ENCODE results near the gene CRISPLD2.

The CRISPLD2 gene

DNA sequence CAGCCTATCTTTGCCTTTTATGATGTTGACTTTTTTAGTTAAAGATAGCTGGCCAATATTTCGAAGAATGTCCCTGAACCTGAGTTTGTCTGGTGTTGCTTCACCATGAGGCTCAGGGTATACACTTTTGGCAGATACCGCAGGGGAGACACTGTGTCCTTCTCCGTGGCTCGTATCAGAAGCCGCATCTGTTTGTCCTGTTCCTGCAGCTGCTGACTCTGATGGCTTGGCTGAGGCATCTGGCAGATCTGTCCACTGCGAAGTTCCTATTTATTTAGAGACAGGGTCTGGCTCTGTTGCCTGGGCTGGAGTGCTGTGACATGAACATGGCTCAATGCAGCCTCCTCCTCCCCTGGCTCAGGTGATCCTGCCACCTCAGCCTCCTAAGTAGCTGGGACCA lies 93.5 kb downstream of the CRISPLD2 start:
- peak; percentile 64 for DNase-seq (ENCODE audit: low read depth)

DNA sequence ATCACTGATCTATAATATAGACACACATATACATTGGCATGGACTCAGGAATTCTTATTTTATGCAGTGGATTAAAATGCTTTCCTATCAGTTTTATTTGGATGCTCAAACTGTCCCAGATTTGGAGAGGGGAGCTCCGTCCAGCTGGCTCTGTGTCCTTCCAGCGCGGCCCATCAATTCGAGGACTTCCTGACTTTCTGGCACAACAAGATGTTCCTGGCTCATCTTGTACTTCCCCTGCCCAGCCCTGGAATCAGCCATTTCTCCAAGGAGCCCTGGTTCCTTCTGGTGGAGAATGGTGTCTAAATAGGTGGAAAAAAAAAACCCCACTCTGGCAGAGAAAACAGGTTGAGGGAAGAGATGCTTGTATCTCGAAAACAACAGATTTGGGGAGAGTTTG lies 94.5 kb downstream of the CRISPLD2 start:
- DNase-seq (ENCODE audit: low read depth) = no peak

DNA sequence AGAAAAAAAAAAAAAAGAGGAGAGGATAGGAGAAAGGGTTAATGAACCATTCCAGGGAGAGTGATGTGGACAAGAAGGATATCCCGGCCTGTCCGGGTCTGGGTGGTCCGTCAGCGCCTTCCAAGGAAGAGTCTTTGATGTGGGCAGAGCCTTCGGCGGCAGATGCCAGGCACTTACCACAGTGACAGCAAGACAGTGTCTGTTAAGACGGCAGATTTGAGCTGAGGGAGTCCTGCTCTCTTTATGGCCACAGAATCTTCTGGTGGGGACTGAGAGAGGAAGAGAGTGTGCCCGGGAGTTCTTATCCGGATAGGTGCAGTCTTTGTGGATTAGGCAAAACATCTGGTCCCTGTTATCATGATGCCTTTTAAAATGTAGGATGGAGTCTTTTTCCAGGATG lies 96.4 kb downstream of the CRISPLD2 start:
- no peak for DNase-seq (ENCODE audit: low read depth)

DNA sequence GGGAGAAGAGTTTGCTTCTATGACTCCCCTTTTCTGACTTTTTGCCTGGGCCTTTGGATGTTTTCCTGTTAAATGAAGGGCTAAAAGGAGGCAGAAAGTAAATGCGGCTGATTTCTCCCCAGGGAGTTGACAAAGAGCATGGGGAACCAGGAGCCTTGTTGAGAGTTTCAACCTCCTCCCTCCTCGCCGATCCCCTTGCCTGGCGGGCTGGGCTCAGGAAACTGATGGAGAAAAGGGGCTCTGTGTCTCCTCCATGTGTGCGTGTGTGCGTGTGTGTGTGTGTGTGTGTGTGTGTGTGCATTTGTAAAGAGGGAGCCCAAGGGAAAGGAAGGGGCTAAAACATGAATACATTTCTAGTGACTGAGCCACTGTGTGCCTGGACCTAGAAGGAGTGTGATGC lies 97.1 kb downstream of the CRISPLD2 start:
- DNase-seq (ENCODE audit: low read depth) = no peak

DNA sequence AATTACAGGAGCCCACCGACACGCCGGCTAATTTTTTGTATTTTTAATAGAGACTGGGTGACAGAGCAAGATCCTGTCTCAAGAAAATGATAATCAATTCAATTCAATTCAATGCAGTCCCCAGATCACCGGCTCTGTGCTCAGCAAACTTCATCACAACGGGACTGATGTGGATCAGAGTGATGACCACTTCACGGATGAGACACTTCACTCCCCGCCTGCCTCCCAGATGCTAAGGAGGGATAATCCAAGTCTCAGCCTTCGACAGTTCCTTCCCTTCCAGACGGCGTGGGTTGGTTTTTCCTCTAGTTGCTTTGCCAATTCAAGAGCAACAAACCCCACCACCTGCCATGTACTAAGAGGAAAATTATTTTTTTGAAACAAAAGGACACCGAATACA lies 97.7 kb downstream of the CRISPLD2 start:
- no peak for DNase-seq (ENCODE audit: low read depth)

DNA sequence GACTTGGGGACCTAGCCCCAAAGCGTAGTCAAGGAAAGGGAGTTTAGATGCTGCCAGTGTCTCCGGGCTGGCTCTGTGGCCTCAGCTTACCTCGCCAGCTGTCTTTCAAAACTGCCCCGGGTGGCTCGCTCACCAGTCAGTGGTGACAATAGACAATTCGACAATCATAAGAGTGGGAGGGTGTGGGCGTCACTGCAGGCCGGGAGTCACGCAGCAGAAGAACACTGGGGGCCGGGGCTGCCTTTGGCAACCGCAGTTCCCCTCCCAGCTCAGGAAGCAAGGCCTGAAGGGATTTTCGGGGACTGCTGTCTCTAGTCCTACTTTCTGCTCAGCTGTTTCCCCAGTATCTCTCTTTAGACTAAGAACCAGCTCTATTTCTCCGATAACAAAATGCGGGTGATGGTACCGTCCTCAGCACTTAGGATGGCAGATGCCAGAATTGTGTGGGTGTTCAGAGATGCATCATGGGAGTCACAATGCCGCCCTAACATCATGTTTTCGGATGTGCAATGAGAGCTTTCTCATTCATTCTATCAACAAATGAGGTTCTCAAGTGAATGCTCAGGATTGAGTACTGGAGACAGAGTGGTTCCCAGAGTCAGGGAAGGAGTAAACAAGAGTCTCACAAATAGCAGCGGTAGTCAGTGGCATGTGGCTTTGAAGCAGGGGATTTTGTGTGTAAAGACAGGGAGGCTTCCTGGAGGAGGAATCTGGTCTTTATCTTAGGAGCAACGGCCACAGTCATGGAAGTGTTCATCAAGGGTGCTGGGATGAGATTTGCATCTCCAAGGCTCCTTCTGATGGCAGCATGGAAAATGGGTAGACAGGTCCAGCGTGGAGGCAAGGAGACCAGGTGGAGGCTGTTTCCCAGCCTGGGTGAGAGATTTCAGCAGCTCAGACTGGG lies 98.5 kb downstream of the CRISPLD2 start:
- DNase-seq (ENCODE audit: low read depth) = no peak

DNA sequence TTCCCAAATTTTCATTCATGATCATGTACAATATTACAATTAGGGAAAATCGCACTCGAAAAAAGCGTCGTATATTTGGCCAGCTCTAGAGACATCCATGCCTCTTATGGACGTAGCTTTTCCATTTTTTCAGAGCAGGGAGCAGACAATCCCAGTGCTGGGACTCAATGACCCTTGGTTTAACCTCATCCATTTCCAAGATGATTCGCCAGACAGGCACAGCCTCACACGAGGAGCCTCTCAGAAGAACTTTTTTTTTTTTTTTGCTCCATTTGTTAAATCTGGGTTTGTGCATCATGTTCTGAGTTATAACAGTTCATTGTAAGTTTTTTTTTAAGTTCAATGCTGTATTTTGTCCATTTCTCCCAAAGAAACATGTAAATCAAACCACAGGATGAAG lies 99.5 kb downstream of the CRISPLD2 start:
- no peak for DNase-seq (ENCODE audit: low read depth)

DNA sequence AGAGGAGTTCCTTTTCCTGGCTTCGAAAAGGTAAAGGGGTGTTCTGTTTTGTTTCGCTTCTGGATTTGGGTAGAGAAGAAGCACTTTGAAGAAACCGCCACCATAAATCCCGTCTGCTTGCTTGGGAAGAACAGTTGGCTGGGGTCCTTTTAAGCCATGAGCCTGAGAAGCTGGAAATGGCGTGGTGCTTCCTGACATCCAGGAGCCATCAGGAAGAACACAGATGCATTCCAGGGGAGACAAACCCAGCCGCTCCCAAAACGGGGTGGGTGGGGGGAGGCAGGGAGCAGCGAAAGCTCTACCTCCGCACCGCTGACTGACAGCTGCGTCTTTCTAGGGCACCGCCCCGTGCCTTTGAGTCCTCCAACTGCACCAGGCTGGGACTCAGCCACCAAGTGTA lies 99.9 kb downstream of the CRISPLD2 start:
- no peak for DNase-seq (ENCODE audit: low read depth)

DNA sequence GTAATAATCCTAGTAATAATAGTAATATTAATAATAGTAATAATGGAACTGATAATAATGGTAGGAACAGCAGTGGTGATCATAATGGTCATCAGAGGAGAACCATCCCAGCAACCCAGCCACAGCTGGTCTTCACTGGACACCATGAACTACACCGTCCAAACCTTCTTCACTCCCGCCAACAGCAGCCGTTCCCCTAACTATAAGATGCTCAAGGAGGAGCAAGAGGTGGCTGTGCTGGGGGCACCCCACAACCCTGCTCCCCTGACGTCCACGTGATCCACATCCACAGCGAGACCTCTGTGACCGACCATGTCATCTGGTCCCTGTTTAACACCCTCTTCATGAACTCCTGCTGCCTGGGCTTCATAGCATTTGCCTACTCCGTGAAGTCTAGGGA lies 100.5 kb downstream of the CRISPLD2 start:
- no peak for DNase-seq (ENCODE audit: low read depth)

DNA sequence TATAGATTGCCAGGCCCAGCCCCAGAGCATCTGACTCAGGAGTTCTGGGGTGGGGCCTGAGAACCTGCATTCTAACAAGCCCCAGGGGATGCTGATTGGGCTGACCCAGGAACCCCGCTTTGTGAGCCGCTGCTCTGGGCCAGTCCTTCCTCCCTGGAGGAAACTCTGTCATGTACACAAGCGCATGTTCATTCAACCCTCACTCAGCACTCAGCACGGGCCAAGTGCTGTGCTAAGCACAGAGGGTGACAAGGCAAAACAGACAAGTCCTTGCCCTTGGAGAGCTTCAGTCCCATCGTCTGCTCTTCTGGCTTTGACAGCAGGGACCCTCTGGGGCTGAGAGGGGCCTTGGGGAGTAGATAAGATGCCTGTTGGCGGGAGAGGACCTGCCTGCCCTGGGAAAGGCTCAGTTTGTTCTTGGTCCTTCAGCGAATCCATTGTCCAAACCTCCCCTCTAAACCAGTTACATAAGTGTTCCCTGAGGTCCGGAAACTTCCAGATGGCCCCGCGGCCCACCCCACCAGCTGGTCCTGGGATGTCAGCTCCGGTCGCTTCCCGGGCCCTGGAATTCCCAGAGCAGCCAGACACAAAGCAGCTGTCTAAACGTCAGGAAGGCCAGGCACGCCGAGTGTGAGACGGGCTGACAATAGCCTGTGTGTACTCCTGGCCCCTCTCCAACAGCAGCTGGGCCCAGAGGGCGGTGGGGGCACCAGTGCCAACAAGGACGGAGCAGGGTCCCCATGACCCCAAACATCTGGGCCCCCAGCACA lies 102.8 kb downstream of the CRISPLD2 start:
- no peak for DNase-seq (ENCODE audit: low read depth)

DNA sequence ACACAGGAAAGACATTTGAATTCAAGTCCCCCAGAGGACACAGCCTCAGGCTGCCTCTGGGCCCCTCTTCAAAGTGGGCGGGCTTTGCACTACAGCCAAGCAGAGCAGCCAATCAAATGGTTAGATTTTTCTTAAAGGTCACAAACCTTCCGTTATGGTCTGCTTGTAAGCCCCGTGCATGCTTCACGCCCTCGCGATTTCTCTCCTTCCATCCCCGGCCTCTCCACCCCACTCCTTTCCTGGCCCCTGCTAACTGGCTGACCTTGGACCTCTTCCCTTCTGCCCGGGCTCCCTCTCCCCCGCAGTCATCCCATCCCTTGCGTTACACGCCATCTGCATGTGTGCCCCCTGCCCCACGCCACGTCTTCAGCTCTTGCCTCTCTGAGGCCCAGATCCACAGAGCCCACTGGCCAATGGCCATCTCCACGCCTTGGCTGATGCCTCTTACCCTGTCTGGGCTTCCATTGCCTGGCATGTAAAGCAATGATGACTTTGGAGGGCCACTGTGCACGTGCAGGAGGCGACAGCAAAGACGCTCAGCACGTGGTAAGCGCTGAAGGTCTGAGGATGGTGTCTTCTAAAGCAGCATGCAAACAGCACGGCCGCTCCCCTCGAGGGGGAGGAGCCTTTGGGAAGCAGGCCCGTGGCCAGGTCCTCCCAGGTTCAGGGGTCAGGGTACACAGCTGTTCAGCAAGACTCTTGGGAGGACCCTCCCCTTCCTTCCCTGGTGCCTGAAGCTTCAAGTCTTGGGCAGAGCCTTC lies 104.7 kb downstream of the CRISPLD2 start:
- DNase-seq (ENCODE audit: low read depth) = no peak

DNA sequence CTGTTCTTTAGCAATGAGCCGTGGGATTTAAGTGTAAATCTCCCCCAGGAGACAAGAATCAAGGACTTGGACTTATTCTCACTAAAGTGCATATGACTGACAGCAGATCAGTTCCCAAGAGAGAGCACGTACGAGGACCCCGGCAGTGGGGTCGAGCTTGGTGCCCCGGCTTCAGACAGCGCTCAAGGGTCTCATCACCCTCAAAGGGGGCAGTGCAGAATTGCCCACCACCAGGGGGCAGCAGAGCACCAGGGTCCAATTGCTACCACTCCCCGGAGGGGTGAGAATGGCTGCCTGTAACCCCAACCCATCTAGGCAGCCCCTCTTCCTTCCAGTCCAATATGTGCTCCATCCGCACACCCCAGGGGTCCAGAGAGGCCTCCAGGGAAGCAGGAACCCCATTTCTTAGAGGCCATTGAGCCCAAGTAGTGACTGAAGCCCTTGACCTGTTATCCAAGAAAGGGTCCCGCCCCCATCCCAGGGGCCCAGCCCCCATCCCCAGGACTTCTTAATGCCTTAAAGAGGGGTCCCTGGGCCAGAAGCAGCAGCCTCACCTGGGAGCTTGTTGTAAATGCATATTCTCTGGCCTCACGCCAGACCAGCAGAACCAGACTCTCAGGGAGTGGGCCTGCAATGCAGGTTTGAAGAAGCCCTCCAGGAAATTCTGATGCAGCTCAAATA lies 105.4 kb downstream of the CRISPLD2 start:
- DNase-seq (ENCODE audit: low read depth) = no peak

DNA sequence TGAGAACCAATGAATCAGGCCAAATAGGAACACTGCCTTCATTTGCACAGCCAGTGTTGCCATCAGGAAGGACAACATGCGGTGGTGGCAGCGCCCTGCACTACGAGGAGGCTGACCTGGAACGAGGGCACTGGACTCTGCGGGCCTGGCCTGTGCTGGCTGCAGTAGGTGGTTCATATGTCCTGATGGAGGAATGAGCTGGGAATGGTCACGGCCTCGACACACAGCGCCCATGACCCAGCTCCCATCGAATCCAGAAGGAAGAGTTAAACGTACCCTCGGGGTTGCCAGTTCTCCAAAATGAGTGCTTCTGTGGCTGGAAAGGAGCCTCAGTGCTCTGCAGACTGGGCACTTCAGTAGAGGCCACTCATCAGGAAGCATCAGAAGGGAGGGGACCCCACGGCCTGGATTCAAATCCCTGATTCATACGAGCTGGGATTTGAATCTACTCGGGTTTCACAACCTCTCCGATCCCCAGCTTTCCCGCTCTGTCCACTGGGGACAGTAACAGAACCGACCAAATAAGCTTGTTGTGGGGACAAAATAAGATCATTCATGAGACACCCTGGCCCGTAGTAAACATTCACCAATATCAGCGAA lies 106.1 kb downstream of the CRISPLD2 start:
- no peak for DNase-seq (ENCODE audit: low read depth)

DNA sequence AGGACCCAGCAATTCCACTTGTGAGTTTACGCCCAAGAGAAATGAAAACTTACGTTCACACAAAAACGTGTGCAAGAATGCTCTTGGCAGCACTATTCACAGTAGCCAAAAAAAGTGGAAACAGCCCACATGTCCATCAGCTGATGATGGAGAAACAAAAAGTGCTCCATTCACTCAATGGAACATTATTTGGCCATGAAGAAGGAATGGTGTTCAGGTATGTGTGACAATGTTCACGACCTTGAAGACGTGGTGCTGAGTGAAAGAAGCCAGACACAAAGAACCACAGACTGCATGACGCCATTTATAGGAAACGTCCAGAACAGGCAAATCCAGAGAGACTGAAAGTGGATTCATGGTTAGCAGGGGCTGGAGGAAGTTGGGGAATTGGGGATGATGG lies 106.7 kb downstream of the CRISPLD2 start:
- no peak for DNase-seq (ENCODE audit: low read depth)

DNA sequence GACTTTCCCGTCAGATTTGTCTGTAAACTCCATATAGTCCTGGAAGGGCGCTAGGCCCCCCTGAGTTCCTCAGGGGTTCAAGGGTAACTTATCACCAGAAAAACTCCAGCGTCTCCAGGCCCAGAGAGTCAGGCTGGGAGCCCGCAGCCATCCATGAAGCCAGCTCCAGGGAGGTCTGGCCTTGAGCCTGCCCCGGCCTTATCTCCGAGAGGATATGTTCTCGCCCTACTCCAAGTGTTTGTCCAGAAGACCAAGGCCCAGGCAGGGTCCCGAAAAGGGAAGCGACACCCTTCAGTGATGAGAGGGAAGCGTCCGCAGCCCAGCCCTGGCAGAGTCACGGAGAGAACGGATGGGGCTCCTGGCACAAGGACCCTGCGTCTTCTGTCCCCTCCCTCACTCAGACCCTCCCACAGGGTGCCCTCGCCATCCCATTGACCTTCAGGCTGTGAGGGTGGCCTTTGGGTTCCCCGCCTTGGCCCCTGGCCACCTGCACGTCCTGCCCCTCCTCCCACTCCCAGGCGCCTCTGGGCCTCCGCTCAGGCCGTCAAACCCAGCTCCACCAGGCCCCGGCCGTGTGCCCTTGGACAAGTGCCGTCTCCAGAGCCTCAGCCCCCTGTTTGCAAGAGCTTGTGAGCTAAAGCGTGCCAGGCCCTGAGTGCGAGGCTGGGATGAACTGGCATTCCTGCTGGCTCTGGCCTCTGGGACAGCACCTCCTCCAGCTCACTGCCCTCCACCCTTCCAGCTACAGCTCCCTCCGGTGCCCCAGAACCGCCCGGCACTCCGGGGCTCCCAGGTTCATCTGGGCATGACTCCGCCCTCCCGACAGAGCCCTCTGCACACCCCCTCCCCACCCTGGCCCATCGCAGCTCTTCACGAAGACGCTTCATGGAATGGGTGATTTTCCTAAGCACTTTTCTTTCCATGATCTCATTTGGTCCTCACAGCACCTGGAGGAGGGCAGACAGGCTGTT lies 108.1 kb downstream of the CRISPLD2 start:
- no peak for DNase-seq (ENCODE audit: low read depth)

DNA sequence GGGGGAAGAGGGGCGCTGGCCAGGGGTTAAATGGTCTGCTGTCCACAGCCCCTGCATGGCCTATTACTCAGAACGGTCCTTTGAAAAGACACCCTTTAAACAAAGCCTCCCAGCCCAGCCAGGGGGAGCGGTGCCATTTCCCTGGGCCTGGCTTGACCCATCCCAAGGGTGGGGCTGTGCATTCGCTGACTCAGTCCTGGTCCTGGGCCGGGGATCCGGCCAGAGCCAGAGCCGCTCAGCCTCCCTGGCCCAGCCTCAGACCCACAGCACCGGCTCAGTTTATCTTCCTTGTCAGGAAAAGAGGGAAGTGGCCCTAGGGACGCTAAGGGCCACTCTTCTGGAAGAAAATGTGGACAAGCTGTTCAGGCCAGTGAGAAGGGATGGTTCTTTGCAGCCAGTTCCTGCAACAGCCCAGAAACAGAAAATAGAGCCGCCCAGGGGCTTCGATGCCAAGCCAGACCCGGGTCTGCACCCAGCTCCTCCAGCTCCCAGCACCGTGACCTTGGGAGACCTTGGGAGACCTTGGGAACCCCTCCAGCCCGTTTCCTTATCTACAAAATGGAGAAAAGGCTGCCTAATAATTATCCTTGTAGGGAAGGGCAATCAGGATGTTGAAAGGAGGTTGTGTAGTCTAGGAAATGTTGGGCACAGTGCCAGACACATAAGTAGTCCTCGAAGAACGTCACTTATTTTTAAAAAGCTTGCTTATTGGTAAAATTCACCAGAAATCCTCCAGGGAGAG lies 109.1 kb downstream of the CRISPLD2 start:
- no peak for DNase-seq (ENCODE audit: low read depth)

DNA sequence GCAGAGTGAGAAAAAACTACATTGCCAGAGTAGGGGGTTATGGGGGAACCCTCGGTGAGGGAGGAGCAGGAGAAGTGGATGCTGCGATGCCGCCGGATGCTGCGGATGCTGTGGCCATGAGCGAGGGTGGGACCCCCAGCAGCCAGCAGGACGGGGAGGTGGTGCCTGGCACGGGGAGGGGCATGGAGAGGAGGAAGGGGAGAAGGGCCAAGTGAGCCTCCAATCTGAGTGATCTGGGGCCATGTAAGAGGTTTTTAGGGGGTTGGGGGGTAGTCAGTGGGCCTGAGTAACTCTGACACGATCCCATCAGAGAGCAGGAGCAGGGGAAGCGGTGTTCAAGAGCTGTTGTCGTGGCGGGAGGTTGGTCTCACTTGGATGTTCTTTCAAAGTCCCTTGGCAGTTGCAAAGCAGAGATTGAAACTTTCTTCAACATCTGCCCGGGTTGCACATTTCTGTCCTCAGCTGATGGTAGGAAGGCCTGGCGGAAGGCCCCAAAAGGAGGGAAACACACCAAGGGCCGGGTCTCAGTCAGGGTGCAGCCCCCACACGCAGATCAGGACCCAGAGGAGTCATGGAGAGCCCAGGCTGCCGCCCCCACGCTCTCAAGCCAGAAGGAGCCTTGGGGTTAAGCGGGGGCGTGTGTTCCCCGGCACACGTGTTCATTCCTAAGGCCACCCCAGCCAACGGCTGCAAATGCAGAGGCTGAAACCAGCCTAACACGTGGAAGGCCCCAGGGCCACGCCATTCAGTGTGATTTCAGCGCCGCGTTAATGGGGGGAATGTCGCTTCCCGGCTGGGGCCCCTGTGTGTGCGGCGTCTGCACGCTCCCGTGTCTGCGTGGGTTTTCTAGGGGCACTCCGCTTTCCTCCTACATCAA lies 109.9 kb downstream of the CRISPLD2 start:
- DNase-seq (ENCODE audit: low read depth) = no peak

DNA sequence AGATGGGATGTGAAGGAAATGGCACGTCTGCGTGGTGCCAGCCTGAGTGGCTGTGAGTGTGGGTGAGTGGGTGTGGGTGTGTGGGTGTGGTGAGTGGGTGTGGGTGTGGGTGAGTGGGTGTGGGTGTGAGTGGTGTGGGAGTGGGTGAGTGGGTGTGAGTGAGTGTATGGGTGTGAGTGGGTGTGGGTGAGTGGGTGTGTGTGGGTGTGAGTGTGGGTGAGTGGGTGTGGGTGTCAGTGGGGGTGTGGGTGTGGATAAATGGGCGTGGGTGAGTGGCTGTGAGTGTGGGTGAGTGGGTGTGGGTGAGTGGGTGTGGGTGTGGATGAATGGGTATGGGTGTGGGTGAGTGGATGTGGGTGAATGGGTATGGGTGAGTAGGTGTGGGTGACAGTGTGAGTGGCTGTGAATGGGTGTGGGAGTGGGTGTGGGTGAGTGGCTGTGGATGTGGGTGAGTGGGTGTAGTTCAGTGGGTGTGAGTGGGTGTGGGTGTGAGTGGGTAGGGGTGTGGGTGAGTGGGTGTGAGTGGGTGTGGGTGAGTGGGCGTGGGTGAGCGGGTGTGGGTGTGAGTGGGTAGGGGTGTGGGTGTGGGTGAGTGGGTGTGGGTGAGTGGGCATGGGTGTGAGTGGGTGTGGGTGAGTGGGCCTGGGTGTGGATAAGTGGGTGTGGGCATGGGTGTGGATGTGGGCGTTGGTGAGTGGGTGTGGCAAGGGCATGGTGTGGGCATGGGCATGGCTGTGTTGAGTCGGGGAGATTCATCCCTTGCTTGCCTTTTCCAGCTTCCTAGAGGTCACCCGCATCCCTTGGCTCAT lies 110.7 kb downstream of the CRISPLD2 start:
- DNase-seq (ENCODE audit: low read depth) = no peak
